GM23248 (cell line): Measurements from ENCODE around the gene PCBP3.

ENCODE experiments used
- EZH2 ChIP-seq: fragments of 200-600 bp; sonication (generic); IDR thresholded peaks from 2 replicates; pipeline ENCODE4 v1.6.1; 2018; ENCODE audit warnings: antibody characterized with exemption, mild to moderate bottlenecking; ENCODE audit not compliant: insufficient read depth, poor library complexity, severe bottlenecking
- EZH2phosphoT487 ChIP-seq: fragments of 200-600 bp; sonication (generic); IDR thresholded peaks from 2 replicates; pipeline ENCODE4 v1.6.1; 2018; ENCODE audit warnings: antibody characterized with exemption, moderate library complexity, mild to moderate bottlenecking, low read depth; ENCODE audit not compliant: insufficient read depth

DNA sequence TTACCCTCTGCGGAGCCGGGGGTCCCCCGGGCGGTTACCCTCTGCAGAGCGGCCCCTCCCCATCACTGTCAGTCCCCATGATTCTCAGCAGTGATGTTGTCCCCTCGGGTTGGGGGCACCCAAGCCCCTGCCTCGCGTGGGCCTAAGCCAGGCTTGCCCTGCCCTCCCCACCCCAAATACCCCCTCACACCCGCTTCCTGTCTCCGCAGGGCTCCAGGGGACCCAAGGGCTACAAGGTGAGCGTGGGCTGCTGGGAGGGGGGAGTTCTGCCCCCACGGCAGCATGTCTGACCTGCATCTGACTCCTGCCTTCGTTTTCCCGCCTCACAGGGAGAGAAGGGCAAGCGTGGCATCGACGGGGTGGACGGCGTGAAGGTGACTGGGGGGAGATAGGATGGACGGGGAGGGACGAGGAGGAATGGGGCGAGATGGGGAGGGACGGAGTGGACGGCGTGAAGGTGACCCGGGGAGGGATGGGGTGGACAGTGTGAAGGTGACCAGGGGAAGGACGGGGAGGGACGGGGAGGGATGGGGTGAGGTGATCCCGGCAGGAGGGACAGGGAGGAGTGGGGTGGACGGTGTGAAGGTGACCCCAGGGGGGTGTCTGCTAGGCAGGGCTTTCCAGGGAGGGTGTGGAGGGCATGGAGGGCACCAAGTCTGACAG is 346.7 kb downstream of the PCBP3 start:
- TF ChIP-seq EZH2 (no peak), EZH2phosphoT487 (no peak)
